GM12878 (cell line): ENCODE data around the gene DPP6. TPM values are rescaled to one million over a fixed set of nuclear protein-coding genes. Genes with fewer than 3 reads are reported as not detected.

ENCODE experiments used
- ATAC-seq: fragments of 200-7000 bp; cut with Tn5 transposase; 3 replicates; pipeline ENCODE4 v1.9.1; 2020; ENCODE audit warnings: mild to moderate bottlenecking, moderate library complexity
- BruUV-seq: library from RNA; stranded (reverse); fragments of 400-500 nt; replicated peaks from 2 replicates; lab custom pipeline; 2021; lab: Mats Ljungman, UMichigan
- CTCF ChIA-PET: fragments of 300-600 bp; sonication (Branson Sonifier 250); formaldehyde crosslinking; extraction: SDS; loops from one replicate; lab custom pipeline; 2021; ENCODE audit warnings: inconsistent platforms; lab: Yijun Ruan, JAX
- POLR2A ChIA-PET: fragments of 350-600 bp; formaldehyde crosslinking; extraction: SDS; loops from one replicate; lab custom pipeline; 2021; ENCODE audit warnings: inconsistent platforms; lab: Charles Lee
- RAD21 ChIA-PET: fragments of 300-600 bp; sonication (Branson Sonifier 250); formaldehyde crosslinking; loops from one replicate; lab custom pipeline; 2023; ENCODE audit warnings: antibody characterized with exemption; ENCODE audit not compliant: unreplicated experiment; lab: Charles Lee
- SMC1A ChIA-PET: fragments of 300-600 bp; sonication (Branson Sonifier 250); formaldehyde crosslinking; loops from one replicate; lab custom pipeline; 2023; ENCODE audit not compliant: unreplicated experiment, uncharacterized antibody; lab: Charles Lee
- DNase-seq: peaks from one replicate; pipeline ENCODE4 v3.0.0-alpha.2; 2011; ENCODE audit warnings: low read depth, low spot score
- FAIRE-seq: peaks from 3 replicates; lab custom pipeline; 2011; peaks lifted over from hg19 to GRCh38; lab: Jason Lieb, UNC
- H2AFZ ChIP-seq: 2 replicates; pipeline ENCODE4 v1.6.0; 2011; ENCODE audit warnings: low read depth, low read length, control low read depth; ENCODE audit not compliant: control insufficient read depth
- H3K27ac ChIP-seq: 2 replicates; pipeline ENCODE4 v1.5.1; 2011; ENCODE audit warnings: control low read depth; ENCODE audit not compliant: control insufficient read depth, insufficient read depth
- H3K27me3 ChIP-seq, 2 experiments: replicated peaks in 1 of 2; 2 replicates each; pipeline versions ENCODE4 v1.6.0 to v1.6.1; 2011; ENCODE audit warnings: low read length in 1 of 2; ENCODE audit not compliant: control insufficient read depth in 2 of 2, insufficient read depth in 2 of 2
- H3K36me3 ChIP-seq, 2 experiments: 2 replicates each; pipeline ENCODE4 v1.5.1; 2011; ENCODE audit warnings: low read length in 1 of 2; ENCODE audit not compliant: control insufficient read depth in 2 of 2, insufficient read depth in 2 of 2
- H3K4me1 ChIP-seq: 2 replicates; pipeline ENCODE4 v1.6.1; 2011; ENCODE audit warnings: mild to moderate bottlenecking, low read length, moderate library complexity, mixed read lengths; ENCODE audit not compliant: control insufficient read depth, insufficient read depth
- H3K4me2 ChIP-seq: 2 replicates; pipeline ENCODE4 v1.6.0; 2011; ENCODE audit warnings: control low read depth; ENCODE audit not compliant: control insufficient read depth, insufficient read depth
- H3K4me3 ChIP-seq: fragments of 200-600 bp; sonication (generic); 2 replicates; pipeline ENCODE4 v1.5.1; 2016
- H3K79me2 ChIP-seq: 2 replicates; pipeline ENCODE4 v1.6.0; 2011; ENCODE audit warnings: low read length; ENCODE audit not compliant: control insufficient read depth, insufficient read depth
- H3K9ac ChIP-seq: 2 replicates; pipeline ENCODE4 v1.8.0; 2011; ENCODE audit warnings: low read length, control low read depth, mixed read lengths; ENCODE audit not compliant: control insufficient read depth, insufficient read depth
- H3K9me3 ChIP-seq: replicated peaks from 3 replicates; pipeline ENCODE4 v1.5.1; 2011; ENCODE audit warnings: mild to moderate bottlenecking, low read length; ENCODE audit not compliant: control insufficient read depth, insufficient read depth
- H4K20me1 ChIP-seq: 2 replicates; pipeline ENCODE4 v1.6.0; 2011; ENCODE audit not compliant: control insufficient read depth, insufficient read depth
- HCFC1 ChIP-seq: fragments of 150-350 bp; IDR thresholded peaks from 2 replicates; pipeline ENCODE4 v1.6.1; 2014; ENCODE audit warnings: low read length
- IRF3 ChIP-seq: fragments of 450-650 bp; IDR thresholded peaks from 2 replicates; pipeline ENCODE4 v1.6.1; 2014; ENCODE audit warnings: mild to moderate bottlenecking
- MTA2 ChIP-seq: fragments of 450-650 bp; IDR thresholded peaks from 2 replicates; pipeline ENCODE4 v1.6.1; 2016; ENCODE audit warnings: low read depth, mild to moderate bottlenecking, moderate library complexity
- NFXL1 ChIP-seq: fragments of 450-650 bp; IDR thresholded peaks from 2 replicates; pipeline ENCODE4 v1.6.1; 2017; ENCODE audit warnings: antibody characterized with exemption, mild to moderate bottlenecking, borderline replicate concordance
- SIN3A ChIP-seq: IDR thresholded peaks from 2 replicates; pipeline ENCODE4 v1.6.1; 2012; ENCODE audit warnings: low read depth, low read length, improper control_type of control experiment
- SP1 ChIP-seq: IDR thresholded peaks from one replicate; pipeline ENCODE4 v1.6.1; 2011; ENCODE audit warnings: low read depth, low read length
- STAT1 ChIP-seq: fragments of 450-650 bp; conservative IDR thresholded peaks from 2 replicates; pipeline ENCODE4 v1.6.1; 2014; ENCODE audit warnings: antibody characterized with exemption, mild to moderate bottlenecking
- TCF7 ChIP-seq: IDR thresholded peaks from 2 replicates; pipeline ENCODE4 v1.6.1; 2014; ENCODE audit warnings: antibody characterized with exemption, borderline replicate concordance
- ZBED1 ChIP-seq: IDR thresholded peaks from 2 replicates; pipeline ENCODE4 v1.6.1; 2016; ENCODE audit warnings: borderline replicate concordance
- ZBTB33 ChIP-seq: fragments of 450-650 bp; IDR thresholded peaks from 2 replicates; pipeline ENCODE4 v1.6.1; 2017; ENCODE audit warnings: mild to moderate bottlenecking
- WGBS: methylation state at CpG from one replicate; pipeline ENCODE4 v1.1.6; 2016; ENCODE audit warnings: low lambda C conversion rate; ENCODE audit not compliant: insufficient replicate concordance, insufficient coverage; ENCODE audit errors: missing lambda C conversion rate; 5-methylcytosine and 5-hydroxymethylcytosine counted together
- in situ Hi-C: fragments of 300-500 bp; cut with MboI; formaldehyde crosslinking; loops from 9 replicates; pipeline ENCODE4 v1.14.3; 2018; ENCODE audit warnings: mixed read lengths
- intact Hi-C: fragments of 100-400 bp; cut with micrococcal nuclease; formaldehyde crosslinking; loops from one replicate; pipeline ENCODE4 v1.14.2; 2022; ENCODE audit not compliant: unreplicated experiment
- polyA plus RNA-seq, 11 experiments: library from polyadenylated mRNA; depleted of rRNA in 4 of 11; unstranded in 6 of 11; stranded (reverse) in 5 of 11; fragments of >200 nt; fragmentation: Nextera tagmentation in 4 of 11; fragmentation: Illumina TruSeq in 1 of 11; extraction: Ambion mirVana in 4 of 11; extraction: Trizol in 1 of 11; gene quantifications; 1 replicate in 1 of 11; 2 replicates in 10 of 11; pipeline versions ENCODE4 v1.2.1 to v1.2.3, GENCODE V29; 2011 to 2016; ENCODE audit warnings: inconsistent platforms in 2 of 11, missing spikeins in 2 of 11, low read depth in 1 of 11
- total RNA-seq, 4 experiments: library from RNA; depleted of rRNA in 3 of 4; stranded (reverse); fragments of >200 nt in 3 of 4; fragmentation: Illumina TruSeq in 1 of 4; extraction: Trizol in 1 of 4; gene quantifications; 2 replicates each; pipeline versions ENCODE4 v1.2.1 to v1.2.3, GENCODE V29; 2013 to 2021
- TF ChIP-seq, protein P1 (sequence below): fragments of 450-650 bp; formaldehyde crosslinking; IDR thresholded peaks from 2 replicates; pipeline ENCODE4 v1.4.0; 2022; ENCODE audit warnings: mild to moderate bottlenecking, moderate library complexity

DPP6 gene
- total and polyA plus RNA-seq, 10 of the 15 experiments (the other 5 are each of a cell fraction or from before 2014, with no cell fraction given), result not detected

- ChIA-PET CTCF (no interaction called here), POLR2A (no interaction called here), SMC1A (no interaction called here), RAD21 (no interaction called here)
- in situ Hi-C loops, result no loop called here
- Histone ChIP-seq H3K36me3 (no peaks in the 10 kb centered on the region), H3K27me3 (no peaks in the 10 kb centered on the region), H3K4me1 (no peaks in the 10 kb centered on the region), H3K79me2 (no peaks in the 10 kb centered on the region), H4K20me1 (no peaks in the 10 kb centered on the region), H3K4me2 (no peak overlapping the region), H3K4me3 (no peak overlapping the region), H3K9me3 (no peaks in the 10 kb centered on the region), H3K9ac (no peak overlapping the region), H3K27ac (no peak overlapping the region), H2AFZ (no peak overlapping the region)
- ATAC-seq (no peak), FAIRE-seq (no peak), DNase-seq (no peak)
- TF ChIP-seq ZBED1 (no peak), MTA2 (no peak), STAT1 (no peak), HCFC1 (no peak)
- WGBS, result 81% methylated on average over 17 of the region's 17 CpGs
- intact Hi-C loops, result no loop called here
- no TSS peak for BruUV-seq
Measured at GRCh38 chr7:154390961-154391360, 338.8 kb downstream of the DPP6 start.

GRCh38 chr7:154394804-154395203 lies 342.6 kb downstream of the DPP6 start:
- Histone ChIP-seq H3K9me3 (no peaks in the 10 kb centered on the region), H2AFZ (no peak overlapping the region), H3K4me3 (no peak overlapping the region), H3K9ac (no peak overlapping the region), H3K79me2 (no peaks in the 10 kb centered on the region), H4K20me1 (no peaks in the 10 kb centered on the region), H3K4me1 (no peaks in the 10 kb centered on the region), H3K36me3 (no peaks in the 10 kb centered on the region), H3K27me3 (no peaks in the 10 kb centered on the region), H3K27ac (no peak overlapping the region), H3K4me2 (no peak overlapping the region)
- intact Hi-C loops, result no loop called here
- FAIRE-seq, result no peak
- ChIA-PET RAD21 (no interaction called here), CTCF (no interaction called here), SMC1A (no interaction called here), POLR2A (no interaction called here)
- no peak for ATAC-seq
- in situ Hi-C loops, result no loop called here
- BruUV-seq, result no TSS peak
- 65% methylated on average over 2 of the region's 2 CpGs for WGBS
- no peak for DNase-seq
- TF ChIP-seq SP1 (no peak), ZBED1 (no peak), TCF7 (no peak), ZBTB33 (no peak), SIN3A (no peak), IRF3 (no peak), NFXL1 (no peak)
- TF ChIP-seq, protein P1, sequence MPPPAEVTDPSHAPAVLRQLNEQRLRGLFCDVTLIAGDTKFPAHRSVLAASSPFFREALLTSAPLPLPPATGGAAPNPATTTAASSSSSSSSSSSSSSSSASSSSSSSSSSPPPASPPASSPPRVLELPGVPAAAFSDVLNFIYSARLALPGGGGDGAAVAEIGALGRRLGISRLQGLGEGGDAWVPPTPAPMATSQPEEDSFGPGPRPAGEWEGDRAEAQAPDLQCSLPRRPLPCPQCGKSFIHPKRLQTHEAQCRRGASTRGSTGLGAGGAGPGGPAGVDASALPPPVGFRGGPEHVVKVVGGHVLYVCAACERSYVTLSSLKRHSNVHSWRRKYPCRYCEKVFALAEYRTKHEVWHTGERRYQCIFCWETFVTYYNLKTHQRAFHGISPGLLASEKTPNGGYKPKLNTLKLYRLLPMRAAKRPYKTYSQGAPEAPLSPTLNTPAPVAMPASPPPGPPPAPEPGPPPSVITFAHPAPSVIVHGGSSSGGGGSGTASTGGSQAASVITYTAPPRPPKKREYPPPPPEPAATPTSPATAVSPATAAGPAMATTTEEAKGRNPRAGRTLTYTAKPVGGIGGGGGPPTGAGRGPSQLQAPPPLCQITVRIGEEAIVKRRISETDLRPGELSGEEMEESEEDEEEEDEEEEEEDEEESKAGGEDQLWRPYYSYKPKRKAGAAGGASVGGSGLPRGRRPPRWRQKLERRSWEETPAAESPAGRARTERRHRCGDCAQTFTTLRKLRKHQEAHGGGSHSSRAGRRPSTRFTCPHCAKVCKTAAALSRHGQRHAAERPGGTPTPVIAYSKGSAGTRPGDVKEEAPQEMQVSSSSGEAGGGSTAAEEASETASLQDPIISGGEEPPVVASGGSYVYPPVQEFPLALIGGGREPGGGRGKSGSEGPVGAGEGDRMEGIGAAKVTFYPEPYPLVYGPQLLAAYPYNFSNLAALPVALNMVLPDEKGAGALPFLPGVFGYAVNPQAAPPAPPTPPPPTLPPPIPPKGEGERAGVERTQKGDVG, result no peak
- TF ChIP-seq, all 136 proteins: peak for 0
